ENCODE results near the gene PTMA.

DNA sequence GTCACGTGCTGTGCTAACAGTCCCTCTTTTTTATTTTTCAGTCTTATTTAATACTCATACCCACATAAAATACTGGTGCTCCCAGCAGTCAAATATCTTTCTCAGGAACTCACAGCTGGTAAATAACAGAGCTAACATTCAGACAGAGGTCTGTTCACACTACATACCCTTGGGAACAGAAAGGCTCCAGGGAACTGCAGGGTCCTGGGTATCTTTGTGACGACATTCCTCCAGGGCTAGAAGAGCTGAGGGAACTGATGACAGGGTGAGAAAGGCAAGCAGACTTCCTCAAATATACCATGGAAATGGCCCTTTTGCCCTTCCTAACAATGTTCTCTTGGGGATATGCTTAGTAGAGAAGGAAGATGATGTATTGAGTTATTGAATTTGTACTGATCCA is 53.4 kb downstream of the PTMA start:
- no peak for TF ChIP-seq EP300 (IDR thresholded peaks at IDR 0.05; ENCODE audit: borderline replicate concordance)
- TF ChIP-seq CREB1 (IDR thresholded peaks at IDR 0.05; ENCODE audit: low read depth): no peak

Measured in Ishikawa (cell line).